Stimulated activated CD8-positive, alpha-beta memory T cell treated with anti-CD3 and anti-CD28 coated beads, Interleukin-4, amount 100 ng/mL, for 48 hours (primary cell): Measurements from ENCODE around the gene GNAO1.

Experiments used
- DNase-seq: peaks from one replicate; pipeline ENCODE4 v3.0.0-alpha.2; 2020

Gene GNAO1

GRCh38 chr16:56337131-56337857, 146.0 kb downstream of the GNAO1 start:
- no peak for DNase-seq

- DNase-seq: no peak
Measured at GRCh38 chr16:56337858-56338325, 146.6 kb downstream of the GNAO1 start.

- no peak for DNase-seq
Measured at GRCh38 chr16:56338566-56339318, 147.5 kb downstream of the GNAO1 start.

GRCh38 chr16:56339431-56340195, 148.3 kb downstream of the GNAO1 start:
- DNase-seq: no peak

GRCh38 chr16:56340416-56340815, 149.1 kb downstream of the GNAO1 start:
- no peak for DNase-seq

GRCh38 chr16:56340864-56341365, 149.6 kb downstream of the GNAO1 start:
- no peak for DNase-seq

GRCh38 chr16:56341656-56342399, 150.5 kb downstream of the GNAO1 start:
- no peak for DNase-seq

- DNase-seq: no peak
Measured at GRCh38 chr16:56343661-56344517, 152.6 kb downstream of the GNAO1 start.

GRCh38 chr16:56344518-56345405, 153.5 kb downstream of the GNAO1 start:
- no peak for DNase-seq

GRCh38 chr16:56345406-56346050, 154.2 kb downstream of the GNAO1 start:
- no peak for DNase-seq

- DNase-seq: no peak
Measured at GRCh38 chr16:56346131-56346890, 155.0 kb downstream of the GNAO1 start.

GRCh38 chr16:56347166-56347565, 155.9 kb downstream of the GNAO1 start:
- no peak for DNase-seq

- no peak for DNase-seq
Measured at GRCh38 chr16:56347670-56348069, 156.4 kb downstream of the GNAO1 start.

GRCh38 chr16:56348168-56349085, 157.1 kb downstream of the GNAO1 start:
- no peak for DNase-seq

GRCh38 chr16:56349086-56349415, 157.8 kb downstream of the GNAO1 start:
- DNase-seq: no peak

GRCh38 chr16:56349711-56350161, 158.4 kb downstream of the GNAO1 start:
- no peak for DNase-seq

- DNase-seq: no peak
Measured at GRCh38 chr16:56350491-56351405, 159.5 kb downstream of the GNAO1 start.
